GM18508 (cell line): Measurements from ENCODE around the gene FAM193B.

Experiments used
- ATAC-seq: cut with Tn5 transposase; IDR thresholded peaks from one replicate; pipeline ENCODE4 v1.9.1; 2021; ENCODE audit warnings: moderate number of reproducible peaks; ENCODE audit not compliant: insufficient read depth, unreplicated experiment

FAM193B gene

GRCh38 chr5:177554474-177555111, at the start of gene FAM193B:
TSS of gene FAM193B (minus strand) at chr5:177554563. CDS start at chr5:177554458, 105 bp downstream.
- peak; percentile 51 for ATAC-seq

DNA sequence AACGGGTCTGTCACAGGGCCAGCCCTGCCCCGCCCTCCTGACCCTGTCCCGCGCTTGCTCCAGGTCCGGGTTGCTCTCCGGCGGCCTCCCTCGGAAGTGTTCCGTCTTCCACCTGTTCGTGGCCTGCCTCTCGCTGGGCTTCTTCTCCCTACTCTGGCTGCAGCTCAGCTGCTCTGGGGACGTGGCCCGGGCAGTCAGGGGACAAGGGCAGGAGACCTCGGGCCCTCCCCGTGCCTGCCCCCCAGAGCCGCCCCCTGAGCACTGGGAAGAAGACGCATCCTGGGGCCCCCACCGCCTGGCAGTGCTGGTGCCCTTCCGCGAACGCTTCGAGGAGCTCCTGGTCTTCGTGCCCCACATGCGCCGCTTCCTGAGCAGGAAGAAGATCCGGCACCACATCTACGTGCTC, 49.8 kb upstream of the FAM193B start:
- ATAC-seq: no peak

- ATAC-seq: no peak
Measured at GRCh38 chr5:177603631-177604030, 49.3 kb upstream of the FAM193B start.

- no peak for ATAC-seq
Measured at GRCh38 chr5:177602458-177602830, 48.1 kb upstream of the FAM193B start.

- no peak for ATAC-seq
Measured at GRCh38 chr5:177601577-177602457, 47.5 kb upstream of the FAM193B start.

GRCh38 chr5:177601126-177601525, 46.8 kb upstream of the FAM193B start:
- no peak for ATAC-seq

- no peak for ATAC-seq
Measured at GRCh38 chr5:177600508-177601018, 46.2 kb upstream of the FAM193B start.

DNA sequence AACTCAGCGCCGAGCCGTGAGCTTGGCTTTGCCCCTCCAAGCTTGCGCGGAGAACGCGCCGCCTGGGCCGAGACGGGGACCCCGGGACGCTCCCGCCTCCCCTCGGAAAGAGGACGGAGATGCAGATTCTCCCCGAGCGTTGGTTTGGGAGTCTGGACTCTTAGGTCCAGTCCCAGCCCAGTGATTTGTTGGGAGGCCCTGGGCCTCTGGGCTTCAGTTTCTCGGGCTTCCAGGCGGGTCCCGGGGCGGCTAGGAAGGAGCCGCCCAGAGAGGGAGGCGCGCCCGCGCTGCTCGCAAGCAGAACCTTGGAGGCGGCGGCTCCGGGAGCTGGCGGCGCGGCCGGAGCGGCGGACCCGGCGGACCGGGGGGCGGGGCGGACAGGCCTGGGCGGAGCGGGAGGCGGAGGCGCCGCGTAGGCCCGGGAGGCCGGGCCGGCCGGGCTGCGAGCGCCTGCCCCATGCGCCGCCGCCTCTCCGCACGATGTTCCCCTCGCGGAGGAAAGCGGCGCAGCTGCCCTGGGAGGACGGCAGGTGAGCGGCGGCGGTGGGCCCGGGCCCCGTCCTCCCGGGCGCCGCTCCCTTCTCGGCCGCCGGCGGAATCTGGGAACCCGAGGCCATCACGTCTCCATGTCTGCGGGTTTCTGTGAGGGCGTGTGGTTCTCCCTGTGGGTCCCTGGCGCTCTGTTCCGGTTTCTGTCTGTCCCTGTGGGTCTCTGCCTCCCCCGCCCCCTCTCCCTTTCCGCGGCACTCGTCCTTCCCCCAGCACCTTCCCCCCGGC, 45.6 kb upstream of the FAM193B start, which contains the start of gene B4GALT7:
TSS of gene B4GALT7 (plus strand) at position 402 of the 777 bp plus-strand sequence. CDS start at position 481, 79 bp downstream.
- ATAC-seq: no peak

DNA sequence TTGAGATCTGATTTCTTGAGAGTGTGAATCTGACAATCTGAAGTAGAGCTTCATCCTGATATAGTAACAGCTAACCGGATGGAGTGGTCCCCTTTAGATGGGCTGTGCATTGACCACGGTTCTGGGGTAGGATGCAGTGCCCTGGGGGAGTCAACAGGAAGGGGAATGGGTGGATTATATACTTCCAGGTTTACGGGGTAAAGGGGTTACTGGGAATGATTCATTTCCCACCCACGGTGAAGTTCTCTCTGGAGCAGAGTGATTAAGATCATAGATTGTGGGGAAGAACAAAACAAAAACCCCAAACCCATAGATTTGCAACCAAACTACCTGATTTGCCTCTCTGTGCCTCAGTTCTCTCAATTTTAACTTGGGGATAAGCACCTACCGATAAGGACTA, 44.1 kb upstream of the FAM193B start:
- no peak for ATAC-seq

GRCh38 chr5:177596775-177597238, 42.4 kb upstream of the FAM193B start:
- no peak for ATAC-seq

DNA sequence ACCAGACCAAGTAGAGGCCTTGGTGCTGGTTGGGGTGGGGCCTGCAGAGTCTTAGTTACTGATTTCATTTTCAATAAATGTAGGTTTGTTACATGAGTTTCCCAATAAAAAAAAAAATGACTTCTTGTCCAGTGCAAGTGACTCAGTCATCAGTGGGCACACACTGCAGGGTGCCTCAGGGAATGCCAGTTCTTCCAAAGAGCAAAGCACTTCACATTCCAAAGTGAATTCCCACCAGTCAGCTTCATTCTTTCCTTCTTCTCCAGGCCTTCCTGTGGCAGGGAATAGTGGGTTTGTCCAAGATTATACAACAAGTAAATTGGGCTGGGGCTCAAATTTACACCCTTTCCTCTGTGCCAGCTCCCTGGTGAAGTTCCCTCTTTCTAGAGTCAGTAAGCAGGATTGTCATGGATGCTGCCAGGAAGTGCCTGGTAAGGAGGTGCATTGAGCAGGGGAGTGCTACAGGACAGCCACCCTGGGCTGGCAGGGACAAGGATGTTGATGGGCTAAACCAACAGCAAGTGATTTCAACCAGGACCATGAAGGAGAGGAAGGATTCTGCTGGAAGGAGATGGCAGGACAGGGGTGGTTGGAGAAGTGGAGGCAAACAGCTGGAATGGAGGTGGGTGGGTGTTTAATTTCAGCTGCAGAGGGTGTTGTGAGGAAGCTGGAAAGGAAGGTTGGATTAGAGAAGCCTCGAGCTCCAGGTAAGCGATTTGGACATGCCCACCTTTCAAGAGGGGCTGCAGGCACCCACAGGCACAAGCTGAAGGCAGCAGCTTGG, 41.8 kb upstream of the FAM193B start:
- ATAC-seq: no peak

DNA sequence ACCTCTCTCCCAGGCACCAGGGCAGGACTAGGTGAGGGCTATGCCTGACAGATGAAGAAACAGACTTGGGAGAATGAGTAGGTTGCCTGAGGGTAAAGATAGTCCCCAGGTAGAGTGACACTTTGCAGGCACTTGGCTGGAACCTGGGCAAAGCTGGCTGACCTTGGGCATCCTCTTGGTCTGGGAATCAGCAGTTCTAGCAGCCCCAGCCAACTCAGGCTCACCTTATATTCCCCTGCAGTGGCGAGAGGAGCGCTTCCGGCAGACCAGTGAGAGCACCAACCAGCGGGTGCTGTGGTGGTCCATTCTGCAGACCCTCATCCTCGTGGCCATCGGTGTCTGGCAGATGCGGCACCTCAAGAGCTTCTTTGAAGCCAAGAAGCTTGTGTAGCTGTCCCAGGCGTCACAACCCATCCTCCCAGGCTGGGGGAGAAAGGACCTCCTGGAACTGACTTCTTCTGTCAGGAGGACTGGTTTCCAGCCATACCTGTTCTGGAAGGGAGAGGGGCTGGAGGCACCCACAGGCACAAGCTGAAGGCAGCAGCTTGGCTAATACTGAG, 40.7 kb upstream of the FAM193B start:
- no peak for ATAC-seq

DNA sequence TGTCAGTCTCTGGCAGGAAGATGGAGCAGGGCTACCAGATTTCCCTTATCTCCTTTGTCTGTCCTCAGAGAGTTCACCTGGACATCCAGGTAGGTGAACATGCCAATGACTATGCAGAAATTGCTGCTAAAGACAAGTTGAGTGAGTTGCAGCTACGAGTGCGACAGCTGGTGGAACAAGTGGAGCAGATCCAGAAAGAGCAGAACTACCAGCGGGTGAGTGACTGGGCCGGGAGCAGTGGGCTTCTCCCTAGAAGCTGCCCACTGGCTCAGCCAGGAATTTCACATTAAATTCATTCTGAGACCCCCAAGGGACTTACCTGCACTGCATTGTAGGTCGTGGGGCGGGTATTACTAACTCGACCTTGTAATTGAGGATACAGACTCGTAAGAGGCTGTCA, 39.7 kb upstream of the FAM193B start:
- no peak for ATAC-seq

GRCh38 chr5:177593511-177593910, 39.1 kb upstream of the FAM193B start:
- ATAC-seq: no peak

DNA sequence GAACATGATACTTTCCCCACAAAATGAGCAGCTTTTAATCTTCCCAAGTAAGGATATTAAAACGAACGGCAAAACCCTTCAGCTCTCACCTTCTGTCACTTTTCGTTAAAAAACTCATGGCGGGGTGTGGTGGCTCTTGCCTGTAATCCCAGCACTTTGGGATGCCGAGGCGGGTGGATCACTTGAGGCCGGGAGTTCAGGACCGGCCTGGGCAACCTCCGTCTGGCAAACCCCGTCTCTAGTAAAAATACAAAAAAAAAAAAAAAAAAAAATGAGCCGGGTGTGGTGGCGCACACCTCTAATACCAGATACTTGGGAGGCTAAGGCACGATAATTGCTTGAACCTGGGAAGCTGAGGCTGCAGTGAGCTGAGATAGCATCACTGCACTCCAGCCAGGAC, 38.5 kb upstream of the FAM193B start:
- no peak for ATAC-seq

DNA sequence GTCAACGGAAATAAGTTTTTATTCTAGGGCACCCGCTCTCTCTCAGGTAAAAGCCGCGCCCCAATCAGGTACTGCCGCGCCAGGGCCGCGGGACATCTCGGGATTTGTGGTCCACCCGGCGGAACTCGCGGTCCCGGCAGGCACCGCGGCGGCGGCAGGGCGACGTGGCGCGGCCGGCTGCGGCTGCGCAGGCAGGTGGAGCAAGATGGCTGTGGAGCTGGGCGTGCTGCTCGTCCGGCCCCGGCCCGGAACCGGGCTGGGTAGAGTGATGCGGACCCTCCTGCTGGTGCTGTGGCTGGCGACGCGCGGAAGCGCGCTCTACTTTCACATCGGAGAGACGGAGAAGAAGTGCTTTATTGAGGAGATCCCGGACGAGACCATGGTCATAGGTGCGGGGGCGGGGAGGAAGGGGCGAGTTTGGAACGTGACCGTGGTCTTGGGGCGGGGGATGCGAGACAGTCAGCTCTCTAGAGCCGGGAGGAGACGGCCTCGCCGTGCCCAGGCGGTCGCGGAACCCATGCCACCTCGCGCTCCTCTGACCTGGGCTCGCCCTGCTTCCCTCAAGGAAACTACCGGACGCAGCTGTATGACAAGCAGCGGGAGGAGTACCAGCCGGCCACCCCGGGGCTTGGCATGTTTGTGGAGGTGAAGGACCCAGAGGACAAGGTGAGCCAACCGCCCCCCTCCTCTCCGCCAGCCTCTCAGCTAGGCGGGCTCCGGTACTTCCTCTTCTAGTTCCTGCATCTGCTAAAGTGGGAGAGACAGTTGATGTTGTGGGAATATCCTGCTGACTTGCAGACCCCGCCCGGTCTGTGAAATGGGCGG, 37.9 kb upstream of the FAM193B start, which contains the start of gene TMED9:
TSS of gene TMED9 (plus strand) at position 194 of the 825 bp plus-strand sequence. CDS start at position 206, 12 bp downstream.
- ATAC-seq: no peak

- ATAC-seq: no peak
Measured at GRCh38 chr5:177591690-177592009, 37.3 kb upstream of the FAM193B start.

DNA sequence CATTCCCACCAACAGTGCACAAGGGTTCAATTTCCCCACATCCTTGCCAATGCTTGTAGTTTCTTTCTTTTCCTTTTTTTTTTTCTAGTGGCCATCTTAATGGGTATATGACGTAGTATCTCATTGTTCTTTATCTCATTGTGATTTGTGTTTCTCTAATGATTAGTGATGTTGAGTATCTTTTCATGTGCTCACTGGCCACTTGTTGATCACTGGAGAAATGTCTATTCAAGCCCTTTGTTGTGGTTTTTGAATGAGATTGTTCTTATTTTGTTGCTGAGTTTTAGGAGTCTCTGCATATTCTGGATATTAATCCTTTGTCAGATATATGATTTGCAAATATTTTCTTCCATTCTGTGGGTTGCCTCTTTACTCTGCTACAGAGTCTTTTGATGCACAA, 36.0 kb upstream of the FAM193B start:
- ATAC-seq: no peak
